GM19468 (cell line): ENCODE results near the gene GPSM1.

Experiments used
- ATAC-seq: cut with Tn5 transposase; IDR thresholded peaks from one replicate; pipeline ENCODE4 v1.9.1; 2021; ENCODE audit warnings: mild to moderate bottlenecking, moderate library complexity, moderate number of reproducible peaks; ENCODE audit not compliant: unreplicated experiment; ENCODE audit errors: extremely low read depth

The GPSM1 gene

DNA sequence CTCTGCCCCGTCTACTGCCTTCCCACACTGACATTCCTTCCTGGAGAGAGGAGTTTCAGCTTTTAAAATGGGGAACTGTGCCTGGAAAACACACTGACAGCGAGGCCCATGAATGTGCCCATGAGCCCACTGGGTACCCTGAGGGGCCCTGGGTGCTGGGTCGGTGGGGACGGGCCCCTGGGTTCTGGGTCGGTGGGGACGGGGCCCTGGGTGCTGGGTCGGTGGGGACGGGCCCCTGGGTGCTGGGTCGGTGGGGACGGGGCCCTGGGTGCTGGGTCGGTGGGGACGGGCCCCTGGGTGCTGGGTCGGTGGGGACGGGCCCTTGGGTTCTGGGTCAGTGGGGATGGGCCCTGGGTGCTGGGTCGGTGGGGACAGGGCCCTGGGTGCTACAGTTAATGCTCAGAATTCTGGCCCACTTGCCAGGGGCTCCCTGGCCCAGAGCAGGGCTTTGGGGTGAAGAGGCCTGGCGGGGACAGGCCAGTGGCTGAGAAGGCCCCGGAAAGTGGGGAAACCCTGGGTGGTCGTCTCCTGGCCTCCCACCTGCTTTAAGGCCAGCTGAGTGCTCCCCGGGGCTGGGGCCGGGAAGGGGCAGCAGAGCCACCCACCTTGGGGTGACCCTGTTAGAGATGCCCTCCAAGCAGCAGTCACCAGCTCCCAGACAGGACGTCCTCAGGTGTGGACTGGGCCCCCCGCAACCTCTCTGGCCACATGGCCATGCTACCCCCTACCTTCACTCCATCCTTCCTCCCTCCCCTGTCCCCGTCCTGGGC is 2.5 kb downstream of the GPSM1 start:
- ATAC-seq, result no peak

DNA sequence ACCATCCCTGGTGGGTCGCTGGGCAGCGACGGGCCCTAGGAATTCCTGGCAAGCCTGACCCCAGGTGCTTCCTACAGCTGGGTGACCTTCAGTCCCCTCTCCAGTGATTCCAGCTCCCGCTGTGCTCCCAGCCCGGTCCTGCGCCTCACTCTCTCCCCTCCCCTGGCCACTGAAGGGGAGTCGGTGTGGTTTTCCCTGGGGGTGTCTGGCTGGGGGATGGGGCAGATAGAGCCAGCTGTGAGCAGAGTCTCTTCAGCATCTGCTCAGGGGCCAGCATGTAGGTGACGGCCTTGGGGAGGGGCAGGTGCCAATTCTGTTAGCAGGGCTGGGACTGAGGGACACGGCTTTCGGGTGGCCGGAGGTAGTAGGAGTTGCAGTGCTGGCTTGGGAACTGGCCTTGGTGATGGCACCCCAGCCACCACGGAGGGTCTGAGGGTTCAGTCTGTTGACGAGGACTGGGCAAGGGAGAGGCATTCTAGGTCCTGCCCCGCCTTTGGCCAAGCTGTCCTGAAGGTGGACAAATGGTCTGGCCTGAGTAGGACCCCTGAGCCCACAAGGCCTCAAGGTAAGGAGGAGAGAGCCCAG is 3.2 kb downstream of the GPSM1 start:
- ATAC-seq, result no peak

DNA sequence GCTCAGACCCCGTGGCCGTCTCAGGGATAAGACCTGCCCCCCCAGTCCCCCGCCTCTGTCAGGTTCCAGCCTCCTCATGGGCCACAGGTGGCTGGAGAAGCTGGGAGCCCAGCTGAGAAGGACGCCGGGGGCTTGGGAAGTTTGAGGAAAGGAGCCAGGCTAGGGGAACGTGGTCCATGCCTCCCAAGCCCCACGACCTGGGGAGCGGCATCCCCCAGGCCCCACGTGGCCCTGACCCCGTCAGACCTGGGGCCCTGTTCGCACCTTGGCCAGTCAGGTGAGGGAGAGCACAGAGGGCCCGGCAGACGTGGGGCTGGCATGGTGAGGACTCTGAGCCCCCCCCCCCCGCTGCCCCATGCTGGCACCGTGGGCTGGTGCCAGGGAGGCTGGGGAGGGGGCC is 3.7 kb downstream of the GPSM1 start:
- ATAC-seq, result no peak

DNA sequence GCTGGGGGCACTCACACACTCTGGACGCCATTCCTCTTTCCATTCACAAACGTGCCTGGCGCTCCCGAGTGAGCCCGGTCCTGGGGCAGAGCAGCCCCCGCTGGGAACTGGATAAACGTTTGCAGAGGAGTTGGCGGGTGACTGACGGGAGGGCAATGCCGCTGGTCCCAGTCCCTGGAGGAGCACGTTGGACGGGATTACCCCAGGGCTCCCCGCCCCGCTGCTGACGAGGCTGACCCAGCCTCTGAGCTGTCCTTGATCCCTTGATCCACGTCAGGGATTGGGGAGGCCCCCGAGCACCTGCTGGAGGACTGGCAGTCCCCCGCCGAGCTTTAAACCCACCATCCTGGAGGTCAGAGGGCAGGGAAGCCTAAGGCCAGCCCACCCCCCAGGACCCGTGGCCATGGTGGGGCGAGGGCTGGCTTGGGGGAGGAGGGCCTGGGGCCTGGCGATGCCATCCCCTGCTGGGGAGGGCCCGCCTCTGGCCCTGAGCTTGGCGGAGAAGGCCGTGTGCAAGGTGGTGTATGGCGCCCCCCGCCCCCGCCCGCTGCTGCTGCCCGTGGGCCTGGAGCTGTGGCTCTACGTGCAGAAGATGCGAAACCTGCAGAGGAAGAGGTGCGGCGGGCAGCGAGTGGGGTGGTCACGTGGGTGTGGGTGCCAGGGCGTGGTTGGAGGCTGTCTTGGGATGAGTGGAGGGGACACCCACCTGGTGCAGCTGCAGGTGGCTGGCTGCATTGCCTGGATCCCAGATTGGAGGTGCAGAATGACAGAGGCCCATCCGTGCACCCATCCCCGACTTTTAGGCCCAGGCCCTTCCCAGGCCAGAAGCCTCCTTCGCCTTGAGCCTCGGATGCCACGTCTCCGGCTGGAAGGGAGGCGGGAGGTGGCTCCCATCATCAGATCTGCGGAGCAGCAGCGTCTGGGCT is 4.5 kb downstream of the GPSM1 start:
- no peak for ATAC-seq

DNA sequence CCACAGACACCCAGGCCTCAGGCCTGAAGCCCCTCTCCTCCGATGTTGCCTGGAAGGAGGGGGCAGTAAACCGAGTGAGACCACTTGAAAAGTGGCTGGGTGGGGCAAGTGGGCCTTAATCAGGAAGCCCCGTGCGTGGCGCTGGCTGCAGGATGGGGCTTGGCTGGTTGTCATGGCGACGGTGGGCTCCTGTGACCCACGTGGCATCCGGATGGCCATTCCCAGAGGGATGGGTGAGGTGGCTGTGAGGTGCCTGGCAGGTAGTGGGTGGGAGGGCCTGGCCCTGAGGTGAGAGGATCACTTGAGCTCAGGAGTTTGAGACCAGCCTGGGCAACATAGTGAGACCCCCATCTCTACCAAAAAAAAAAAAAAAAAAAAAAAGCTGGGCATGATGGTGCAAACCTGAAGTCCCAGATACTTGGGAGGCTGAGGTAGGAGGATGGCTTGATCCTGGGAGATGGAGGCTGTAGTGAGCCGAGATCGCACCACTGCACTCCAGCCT is 5.2 kb downstream of the GPSM1 start:
- ATAC-seq, result no peak

DNA sequence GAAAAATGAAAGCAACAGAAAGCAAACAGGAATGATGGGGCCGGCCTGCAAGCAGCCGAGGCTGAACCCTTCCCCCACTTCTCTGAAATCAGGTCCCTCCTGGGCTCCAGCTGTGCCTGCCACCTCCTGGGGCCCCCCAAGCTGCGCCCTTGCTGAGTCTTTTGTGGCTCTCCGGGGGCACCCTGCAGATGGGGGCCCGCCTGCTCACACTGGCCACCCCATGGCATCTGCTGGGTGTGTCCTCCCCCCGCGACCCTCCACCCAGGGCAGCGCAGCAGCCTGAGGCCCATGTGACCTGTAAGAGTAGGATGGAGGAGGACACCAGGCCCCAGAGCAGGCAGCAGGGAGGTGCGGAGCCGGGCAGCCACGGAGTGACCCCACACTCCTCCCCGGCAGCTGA is 5.7 kb downstream of the GPSM1 start:
- ATAC-seq, result no peak

DNA sequence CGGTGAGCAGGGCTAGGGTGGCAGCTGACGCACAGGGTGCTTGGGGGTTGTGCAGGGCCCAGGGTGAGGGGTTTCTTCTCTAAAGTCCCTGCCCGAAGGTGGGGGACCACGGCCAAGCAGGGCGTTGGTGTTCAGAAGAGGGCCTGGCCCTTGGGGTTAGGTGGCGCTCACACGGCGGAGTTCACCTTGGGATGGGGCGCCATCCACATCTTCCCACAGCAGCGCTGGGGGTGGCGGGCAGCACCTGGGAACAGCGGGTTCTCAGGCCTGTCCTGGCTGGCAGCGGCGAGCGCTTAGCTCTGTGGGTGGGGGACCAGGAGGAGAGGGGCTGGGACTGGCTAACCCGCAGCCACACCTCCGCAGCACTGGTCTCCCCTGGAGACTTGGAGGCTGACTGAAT is 6.1 kb downstream of the GPSM1 start:
- ATAC-seq, result no peak

DNA sequence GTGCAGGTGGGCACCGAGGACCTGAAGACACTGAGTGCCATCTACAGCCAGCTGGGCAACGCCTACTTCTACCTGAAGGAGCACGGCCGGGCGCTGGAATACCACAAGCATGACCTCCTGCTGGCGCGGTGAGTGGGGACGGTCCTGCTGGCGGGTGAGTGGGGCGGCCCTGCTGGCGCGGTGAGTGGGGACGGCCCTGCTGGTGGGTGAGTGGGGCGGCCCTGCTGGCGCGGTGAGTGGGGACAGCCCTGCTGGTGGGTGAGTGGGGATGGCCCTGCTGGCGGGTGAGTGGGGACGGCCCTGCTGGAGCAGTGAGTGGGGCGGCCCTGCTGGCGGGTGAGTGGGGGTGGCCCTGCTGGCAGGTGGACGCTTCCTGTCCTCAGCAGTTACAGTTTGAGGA is 7.2 kb downstream of the GPSM1 start:
- ATAC-seq, result no peak

DNA sequence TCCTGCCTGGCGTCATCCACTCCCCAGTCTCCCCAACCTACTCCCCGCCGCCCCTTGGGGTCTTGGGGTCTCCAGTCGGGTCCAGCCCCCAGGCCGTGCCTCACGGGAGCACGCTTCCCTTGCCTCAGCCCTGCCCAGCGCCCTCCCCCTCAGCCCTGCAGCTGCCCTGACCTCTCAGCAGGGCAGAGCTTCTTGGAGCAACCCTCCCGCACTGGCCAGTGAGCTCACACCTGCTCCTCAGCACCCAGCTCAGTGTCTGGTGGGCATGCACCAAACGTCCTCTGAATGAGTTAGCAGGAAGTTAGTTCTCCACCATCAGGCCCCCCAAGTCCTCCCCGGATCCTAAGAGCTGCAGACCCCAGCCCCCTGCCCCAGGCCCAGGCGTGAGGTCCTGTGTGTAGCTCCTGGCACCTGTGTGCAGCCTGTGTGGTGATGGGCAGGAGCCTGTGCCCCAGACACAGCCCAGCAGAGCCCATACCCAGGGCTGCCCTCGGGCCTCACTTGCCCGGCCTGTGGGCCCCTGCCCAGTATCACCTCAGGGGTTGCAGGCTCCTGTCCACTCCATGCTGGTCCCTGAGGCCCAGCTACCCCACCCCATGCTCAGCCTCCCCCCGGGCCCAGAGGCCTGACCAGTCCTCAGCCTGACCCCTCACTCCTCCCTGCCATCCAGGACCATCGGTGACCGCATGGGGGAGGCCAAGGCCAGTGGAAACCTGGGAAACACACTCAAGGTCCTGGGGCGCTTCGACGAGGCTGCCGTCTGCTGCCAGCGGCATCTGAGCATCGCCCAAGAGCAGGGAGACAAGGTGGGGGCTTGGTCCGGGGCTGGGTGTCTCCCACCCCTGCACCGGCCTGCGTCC is 8.2 kb downstream of the GPSM1 start:
- no peak for ATAC-seq

DNA sequence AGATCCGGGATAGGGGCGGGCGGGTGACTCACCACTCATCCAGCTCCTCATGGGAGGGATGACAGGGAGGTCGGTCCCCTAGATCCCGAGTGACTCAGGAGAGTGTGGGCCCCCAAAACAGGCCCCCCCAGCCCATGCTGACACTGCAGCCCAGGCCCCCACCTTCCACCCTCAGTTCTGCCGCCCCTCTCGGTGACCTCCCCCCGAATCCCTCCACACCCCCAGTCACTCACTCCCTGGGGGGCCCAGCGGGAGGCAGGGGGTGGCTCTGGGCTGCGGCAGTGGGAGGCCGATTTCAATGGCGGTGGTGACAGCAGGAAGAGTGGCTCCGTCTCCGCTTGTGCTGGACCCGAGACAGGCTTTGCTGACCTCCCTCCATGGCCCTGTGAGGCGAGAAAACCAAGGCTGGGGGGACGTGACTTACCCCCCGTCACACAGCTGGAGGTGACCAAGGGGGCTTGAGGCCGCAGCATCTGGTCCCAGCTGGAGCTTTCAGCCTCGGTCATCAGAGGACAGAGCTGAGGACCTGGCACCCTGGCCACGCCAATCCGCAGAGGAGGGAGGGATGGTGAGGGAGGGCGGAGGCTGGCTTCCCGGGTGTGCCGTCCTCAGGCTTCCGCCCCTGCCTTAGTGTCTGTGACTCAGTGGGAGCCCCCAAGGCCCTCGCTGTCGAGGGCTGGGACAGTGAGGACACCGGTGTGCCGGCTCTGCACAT is 9.0 kb downstream of the GPSM1 start:
- no peak for ATAC-seq

DNA sequence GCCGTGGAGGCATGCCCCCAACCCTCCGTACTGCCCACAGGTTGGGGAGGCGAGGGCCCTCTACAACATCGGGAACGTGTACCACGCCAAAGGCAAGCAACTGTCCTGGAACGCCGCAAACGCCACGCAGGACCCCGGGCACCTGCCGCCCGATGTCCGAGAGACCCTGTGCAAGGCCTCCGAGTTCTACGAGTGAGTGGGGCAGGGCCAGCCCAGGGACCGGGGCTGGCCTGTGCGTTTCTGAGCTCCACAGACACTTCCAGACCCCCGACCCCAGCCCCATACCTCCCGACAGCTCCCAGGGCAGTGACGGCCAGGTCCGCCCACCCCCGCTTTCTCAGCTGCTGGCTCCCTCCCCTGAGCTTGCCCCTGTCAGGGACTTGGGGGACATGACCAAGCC is 9.5 kb downstream of the GPSM1 start:
- ATAC-seq, result no peak

DNA sequence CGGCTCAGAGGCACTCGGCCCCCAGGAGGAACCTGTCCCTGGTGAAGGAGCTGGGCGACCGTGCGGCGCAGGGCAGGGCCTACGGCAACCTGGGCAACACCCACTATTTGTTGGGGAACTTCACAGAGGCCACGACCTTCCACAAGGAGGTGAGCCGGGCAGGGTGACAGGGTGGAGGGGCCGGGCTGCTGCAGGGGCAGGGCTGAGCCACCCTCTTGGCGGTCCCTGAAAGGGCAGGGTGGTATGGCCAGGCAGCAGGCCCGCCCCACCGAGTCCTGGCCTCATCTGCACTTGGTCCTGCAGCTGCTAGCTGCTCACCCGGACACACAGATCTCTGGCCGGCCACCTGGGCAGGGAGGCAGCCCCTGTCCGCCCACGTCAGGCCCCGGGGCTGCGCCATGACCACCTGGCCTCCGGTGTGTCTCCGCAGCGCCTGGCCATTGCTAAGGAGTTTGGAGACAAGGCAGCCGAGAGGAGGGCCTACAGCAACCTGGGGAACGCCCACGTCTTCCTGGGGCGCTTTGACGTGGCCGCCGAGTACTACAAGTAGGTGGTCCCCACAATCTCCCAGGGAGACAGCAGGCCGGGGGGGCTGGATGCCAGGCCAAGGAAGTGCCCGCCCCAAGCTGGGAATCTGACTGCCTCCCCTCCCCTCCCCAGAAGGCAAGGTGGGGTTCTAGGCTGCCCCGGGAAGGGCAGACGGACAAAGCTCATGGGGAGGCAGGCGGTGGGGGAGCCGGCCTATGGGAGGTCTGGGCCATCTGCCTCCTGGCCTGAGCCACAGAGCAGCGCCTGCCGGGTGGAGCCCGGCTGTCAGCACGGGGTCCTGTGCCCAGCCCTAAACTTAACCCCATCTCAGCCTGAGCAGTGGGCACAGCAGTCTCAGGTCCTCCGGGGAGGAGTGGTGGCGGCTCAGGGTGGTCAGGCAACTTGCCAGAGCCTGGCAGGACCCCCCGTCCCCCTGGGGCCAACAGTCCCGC is 10.4 kb downstream of the GPSM1 start:
- ATAC-seq, result no peak

DNA sequence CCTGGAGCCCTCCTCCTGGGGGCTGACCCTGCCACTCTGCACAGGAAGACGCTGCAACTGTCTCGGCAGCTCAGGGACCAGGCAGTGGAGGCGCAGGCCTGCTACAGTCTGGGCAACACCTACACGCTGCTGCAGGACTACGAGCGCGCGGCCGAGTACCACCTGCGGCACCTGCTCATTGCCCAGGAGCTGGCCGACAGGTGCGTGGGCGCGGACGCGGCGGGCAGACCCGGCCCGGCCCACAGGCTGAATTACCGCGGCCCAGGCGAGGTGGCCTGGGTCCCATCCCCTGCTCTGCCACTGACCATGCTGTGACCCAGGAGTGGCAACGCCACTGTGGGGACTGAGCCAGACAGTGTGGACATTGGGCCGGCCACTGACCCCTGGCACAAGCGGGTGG is 11.2 kb downstream of the GPSM1 start:
- ATAC-seq, result no peak

DNA sequence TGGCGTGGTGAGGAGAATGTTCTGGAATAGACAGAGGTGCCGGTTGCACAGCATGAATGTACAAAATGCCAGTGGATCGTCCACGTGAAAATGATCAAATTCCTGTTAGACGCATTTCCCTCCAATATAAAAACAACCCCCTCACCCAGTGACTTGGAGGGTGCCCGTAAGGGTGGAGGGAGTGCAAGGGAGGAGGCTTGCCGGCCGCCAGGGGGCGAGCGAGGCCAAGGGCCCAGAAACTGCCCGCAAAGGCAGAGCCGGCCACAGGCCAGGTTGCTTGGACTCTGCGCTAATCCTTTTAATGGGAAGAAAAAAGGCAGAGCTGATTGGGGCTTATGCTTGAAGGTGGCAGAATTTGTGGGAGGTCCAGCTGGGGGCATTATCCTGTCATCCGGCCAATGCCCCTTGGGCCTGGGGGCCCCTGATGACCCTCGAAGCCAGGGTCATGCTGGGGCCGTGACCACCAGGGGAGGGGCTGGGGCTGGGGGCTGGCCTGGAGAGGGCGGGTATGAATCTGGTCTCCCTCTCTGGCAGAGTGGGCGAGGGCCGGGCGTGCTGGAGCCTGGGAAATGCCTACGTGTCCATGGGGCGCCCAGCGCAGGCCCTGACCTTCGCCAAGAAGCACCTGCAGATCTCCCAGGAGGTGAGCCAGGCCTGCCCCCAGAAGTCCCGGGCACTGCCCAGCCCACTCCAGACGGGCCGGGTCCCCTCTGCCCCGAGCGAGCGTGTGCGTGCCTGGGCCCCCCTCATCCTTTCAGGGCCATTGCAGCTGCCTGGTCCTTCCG is 12.0 kb downstream of the GPSM1 start:
- ATAC-seq, result no peak

DNA sequence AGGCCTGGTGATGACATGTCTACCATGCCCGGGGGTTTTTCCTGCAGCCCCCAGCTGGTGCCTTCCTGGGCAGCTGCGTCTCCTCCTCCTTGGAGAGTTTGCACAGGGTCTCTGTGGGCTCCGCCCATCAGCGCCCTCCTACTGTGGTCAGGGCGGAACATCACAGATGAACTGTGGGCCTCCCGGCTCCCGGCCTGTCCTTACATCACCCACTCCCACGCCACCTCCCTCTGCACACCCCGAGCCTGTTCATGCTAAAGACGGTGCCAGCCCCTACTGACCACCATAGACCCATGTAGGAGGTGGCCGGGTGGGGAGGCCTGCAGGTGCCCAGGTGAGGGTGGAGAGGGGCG is 12.6 kb downstream of the GPSM1 start:
- no peak for ATAC-seq

DNA sequence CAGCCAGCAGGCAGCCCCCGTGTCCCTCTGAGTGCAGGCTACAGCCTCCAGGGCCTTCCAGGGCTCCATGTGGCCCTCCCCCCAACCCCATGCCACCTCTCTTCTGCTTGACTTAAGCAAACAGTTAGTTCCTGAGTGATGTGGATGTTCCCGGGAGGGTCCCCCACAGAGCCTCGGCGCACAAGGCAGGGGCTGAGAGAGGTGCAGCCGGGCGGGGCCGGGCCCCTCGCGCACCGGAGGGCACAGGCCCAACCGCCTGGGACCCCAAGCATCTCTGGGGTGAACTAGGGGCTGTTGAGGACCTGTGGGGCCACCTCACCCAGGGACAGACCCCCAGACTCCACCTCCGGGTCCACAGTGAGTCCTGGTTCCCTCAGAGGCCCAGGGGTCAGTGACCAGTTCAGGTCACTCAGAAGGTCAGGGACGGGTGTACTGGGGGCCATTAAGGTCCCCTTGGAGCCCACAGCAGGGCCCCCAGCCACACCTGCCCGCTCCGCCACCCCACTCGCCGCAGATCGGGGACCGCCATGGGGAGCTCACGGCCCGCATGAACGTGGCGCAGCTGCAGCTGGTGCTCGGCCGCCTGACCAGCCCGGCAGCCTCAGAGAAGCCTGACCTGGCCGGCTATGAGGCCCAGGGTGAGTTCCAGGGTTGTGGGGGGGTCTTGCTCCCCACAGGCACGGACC is 13.2 kb downstream of the GPSM1 start:
- ATAC-seq, result no peak

DNA sequence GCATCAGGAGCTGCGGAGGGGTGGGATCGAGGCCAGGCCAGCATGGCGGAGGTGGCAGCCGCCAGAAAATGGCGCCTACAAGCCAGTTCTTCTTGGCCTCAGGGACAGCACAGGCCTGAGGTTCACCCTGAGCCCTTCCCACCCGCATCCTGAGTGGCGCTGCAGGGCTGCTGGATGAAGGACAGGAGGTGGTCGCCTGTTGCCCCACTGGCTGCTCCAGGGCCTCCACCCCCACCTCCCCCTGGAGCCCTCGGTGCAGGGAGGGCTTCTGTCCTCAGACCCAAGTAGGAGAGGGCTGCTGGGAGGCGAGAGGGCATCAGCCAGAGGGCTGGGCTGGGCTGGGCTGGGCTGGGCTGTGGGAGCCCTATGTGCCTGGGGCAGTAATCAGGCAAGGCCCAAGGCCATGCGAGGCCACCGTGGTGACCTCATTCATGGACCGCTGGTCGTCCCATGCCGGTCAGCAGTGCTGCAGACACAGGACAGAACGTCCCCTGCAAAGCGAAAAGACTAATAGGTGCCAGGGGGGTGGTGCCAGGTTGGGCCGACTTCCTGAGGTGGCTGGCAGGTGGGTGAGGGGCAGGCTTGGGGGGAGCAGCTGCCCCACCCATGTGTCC is 13.8 kb downstream of the GPSM1 start:
- no peak for ATAC-seq
